Lower leg skin (tissue), 4 donors: ENCODE results near the gene SSH2. TPM values are rescaled to one million over a fixed set of nuclear protein-coding genes. Genes with fewer than 3 reads are reported as not detected.
"Not testable (repeated sequence)": the region's sequence is repeated elsewhere in the genome, so short reads cannot be mapped to it uniquely, and the experiment has no call there.

Source experiments
- DNase-seq, 2 donors: peaks; one replicate each; pipeline ENCODE4 v3.0.0-alpha.2; 2019; ENCODE audit warnings: low spot score in 2 of 2
- H3K4me3 ChIP-seq: fragments of 200-600 bp; sonication (generic); 2 replicates; pipeline ENCODE4 v1.5.1; 2017; ENCODE audit warnings: mild to moderate bottlenecking, low read depth; ENCODE audit not compliant: poor library complexity, severe bottlenecking
- POLR2A ChIP-seq, 2 donors: fragments of 450-650 bp; IDR thresholded peaks; one replicate each; pipeline ENCODE4 v1.6.1; 2016 to 2017; ENCODE audit warnings: antibody characterized with exemption in 2 of 2, mild to moderate bottlenecking in 1 of 2, moderate library complexity in 1 of 2
- WGBS, 2 donors: methylation state at CpG; one replicate each; pipeline ENCODE4 v1.1.5; 2018; 5-methylcytosine and 5-hydroxymethylcytosine counted together
- intact Hi-C: fragments of 100-400 bp; cut with DNase I; formaldehyde crosslinking; loops from one replicate; pipeline ENCODE4 v1.15.0; 2023; ENCODE audit warnings: low total_unique reads
- total RNA-seq, 4 donors: library from RNA; depleted of rRNA; stranded (reverse); fragments of >200 nt; gene quantifications; one replicate each; pipeline ENCODE4 v1.1.0, GENCODE V29; 2016
- TF ChIP-seq, protein P1 (sequence below), 3 donors: fragments of 450-650 bp; IDR thresholded peaks; one replicate each; pipeline ENCODE4 v1.5.1; 2016; ENCODE audit warnings: antibody characterized with exemption in 3 of 3, mild to moderate bottlenecking in 3 of 3, moderate library complexity in 2 of 3

Gene SSH2
- total RNA-seq, 4 donors from 2014 or later = 10.0 to 20.3 (median 15.3) TPM

DNA sequence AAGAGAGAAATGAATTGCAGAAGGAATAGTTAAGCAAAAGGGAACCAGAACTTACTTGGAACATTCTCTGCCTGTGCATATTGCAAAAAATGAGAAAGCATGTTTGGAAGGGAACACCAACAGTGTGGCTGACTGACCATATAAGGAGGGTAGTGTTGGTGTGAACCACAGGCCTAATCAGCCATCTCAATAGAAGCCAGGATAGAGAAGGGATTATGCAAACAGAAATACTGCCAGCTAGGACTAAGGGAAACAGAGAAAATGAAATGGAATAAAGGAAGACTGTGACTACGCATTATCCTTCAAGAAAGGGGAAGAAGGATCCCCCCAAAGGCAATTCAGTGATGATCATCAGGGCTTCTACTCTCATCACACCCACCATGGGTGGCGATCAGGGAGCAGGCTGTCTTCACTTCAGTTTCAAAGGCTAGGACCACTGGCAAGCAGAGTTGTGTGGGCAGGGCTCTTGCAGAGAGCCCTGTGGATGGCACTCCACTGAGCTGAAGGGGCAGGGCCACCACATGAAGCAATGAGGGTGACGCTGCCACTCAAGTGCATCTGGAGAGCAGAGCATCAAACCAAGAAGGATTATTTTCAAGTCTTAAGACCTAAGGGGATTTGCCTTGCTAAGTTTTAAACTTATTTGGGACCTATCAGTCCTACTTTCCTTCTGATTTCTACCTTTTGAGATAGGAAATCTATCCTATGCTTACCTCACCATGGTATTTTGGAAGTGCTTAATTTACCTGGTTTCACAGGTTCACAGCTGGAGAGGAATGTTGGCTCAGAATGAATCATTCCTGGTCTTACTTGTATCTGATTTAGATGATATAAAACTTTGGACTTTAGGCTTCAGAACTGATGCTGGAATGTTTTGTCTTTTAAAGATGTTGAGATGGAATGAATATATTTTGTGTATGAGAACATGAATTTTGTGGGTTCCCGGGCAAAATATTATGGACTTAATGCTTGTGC lies 140.5 kb downstream of the SSH2 start:
- no peak overlapping the region for H3K4me3 ChIP-seq
- DNase-seq = peak in 1 of 2 donors; percentile 26
- TF ChIP-seq, protein P1, sequence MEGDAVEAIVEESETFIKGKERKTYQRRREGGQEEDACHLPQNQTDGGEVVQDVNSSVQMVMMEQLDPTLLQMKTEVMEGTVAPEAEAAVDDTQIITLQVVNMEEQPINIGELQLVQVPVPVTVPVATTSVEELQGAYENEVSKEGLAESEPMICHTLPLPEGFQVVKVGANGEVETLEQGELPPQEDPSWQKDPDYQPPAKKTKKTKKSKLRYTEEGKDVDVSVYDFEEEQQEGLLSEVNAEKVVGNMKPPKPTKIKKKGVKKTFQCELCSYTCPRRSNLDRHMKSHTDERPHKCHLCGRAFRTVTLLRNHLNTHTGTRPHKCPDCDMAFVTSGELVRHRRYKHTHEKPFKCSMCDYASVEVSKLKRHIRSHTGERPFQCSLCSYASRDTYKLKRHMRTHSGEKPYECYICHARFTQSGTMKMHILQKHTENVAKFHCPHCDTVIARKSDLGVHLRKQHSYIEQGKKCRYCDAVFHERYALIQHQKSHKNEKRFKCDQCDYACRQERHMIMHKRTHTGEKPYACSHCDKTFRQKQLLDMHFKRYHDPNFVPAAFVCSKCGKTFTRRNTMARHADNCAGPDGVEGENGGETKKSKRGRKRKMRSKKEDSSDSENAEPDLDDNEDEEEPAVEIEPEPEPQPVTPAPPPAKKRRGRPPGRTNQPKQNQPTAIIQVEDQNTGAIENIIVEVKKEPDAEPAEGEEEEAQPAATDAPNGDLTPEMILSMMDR (IDR thresholded peaks at IDR 0.05) = no peak
- no peak for TF ChIP-seq POLR2A (IDR thresholded peaks at IDR 0.05)
- 87 to 95% methylated on average over 4 of the region's 4 CpGs for WGBS, 2 donors
- intact Hi-C loops = no loop called here

DNA sequence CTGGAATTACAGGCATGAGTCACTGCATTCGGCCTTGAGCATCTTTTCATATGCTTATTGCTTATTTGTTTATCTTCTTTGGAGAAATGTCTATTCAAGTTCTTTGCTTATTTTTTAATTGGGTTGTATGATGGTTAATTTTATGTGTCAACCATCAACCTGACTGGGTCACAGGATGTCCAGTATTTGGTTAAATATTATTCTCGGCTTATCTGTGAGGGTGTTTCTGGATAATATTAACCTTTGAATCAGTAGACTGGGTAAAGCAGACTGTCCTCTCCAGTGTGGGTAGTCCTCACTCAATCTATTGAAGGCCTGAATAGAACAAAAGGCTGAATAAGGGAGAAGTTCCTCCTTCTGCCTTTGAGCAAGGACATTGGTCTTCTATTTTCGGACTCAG lies 142.0 kb downstream of the SSH2 start:
- no peak for TF ChIP-seq POLR2A (IDR thresholded peaks at IDR 0.05)
- TF ChIP-seq, protein P1 (IDR thresholded peaks at IDR 0.05) = no peak
- no peak overlapping the region for H3K4me3 ChIP-seq
- WGBS, 2 donors = 94 to 99% methylated on average over 3 of the region's 3 CpGs

DNA sequence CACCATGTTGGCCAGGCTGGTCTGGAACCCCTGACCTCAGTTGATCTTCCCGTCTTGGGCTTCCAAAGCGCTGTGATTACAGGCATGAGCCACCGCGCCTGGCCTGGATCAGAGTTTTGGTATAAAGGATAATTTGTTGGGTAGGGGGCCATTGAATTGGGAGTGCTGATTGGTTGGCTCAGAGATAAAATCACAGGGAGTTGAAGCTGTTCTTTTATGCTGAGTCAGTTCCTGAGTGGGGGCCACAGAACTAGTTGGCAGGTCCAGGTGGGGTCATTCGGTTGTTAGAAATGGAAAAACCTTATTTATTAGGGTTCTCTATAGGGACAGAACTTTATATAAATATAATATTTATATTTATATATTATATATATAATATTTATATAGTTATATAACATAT lies 147.1 kb downstream of the SSH2 start:
- DNase-seq = no peak
- 90 to 96% methylated on average over 5 of the region's 5 CpGs for WGBS, 2 donors
- intact Hi-C loops = no loop called here
- no peak overlapping the region for H3K4me3 ChIP-seq
- TF ChIP-seq, protein P1 (IDR thresholded peaks at IDR 0.05) = no peak
- TF ChIP-seq POLR2A (IDR thresholded peaks at IDR 0.05) = no peak

More for the DNA sequence above, 142.0 kb downstream of the SSH2 start:
- DNase-seq = no peak
- intact Hi-C loops = no loop called here

DNA sequence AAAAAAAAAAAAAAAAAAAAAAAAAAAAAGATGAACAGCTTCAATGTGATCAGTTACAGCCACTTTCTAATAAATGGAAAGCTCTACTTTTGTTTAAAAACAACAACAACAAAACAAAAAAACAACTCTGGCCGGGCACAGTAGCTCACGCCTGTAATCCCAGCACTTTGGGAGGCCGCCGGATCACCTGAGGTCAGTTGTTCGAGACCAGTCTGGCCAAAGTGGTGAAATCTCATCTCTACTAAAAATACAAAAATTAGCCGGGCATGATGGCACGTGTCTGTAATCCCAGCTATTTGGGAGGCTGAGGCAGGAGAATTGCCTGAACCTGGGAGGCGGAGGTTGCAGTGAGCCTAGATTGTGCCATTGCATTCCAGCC lies 150.2 kb downstream of the SSH2 start:
- 87 to 90% methylated on average over 8 of the region's 8 CpGs for WGBS, 2 donors
- H3K4me3 ChIP-seq, DNase-seq: not testable (repeated sequence)
- intact Hi-C loops = loop anchor here (10.0 kb wide), 1 partner anchor 145 kb away; no protein-coding TSS in a partner anchor

DNA sequence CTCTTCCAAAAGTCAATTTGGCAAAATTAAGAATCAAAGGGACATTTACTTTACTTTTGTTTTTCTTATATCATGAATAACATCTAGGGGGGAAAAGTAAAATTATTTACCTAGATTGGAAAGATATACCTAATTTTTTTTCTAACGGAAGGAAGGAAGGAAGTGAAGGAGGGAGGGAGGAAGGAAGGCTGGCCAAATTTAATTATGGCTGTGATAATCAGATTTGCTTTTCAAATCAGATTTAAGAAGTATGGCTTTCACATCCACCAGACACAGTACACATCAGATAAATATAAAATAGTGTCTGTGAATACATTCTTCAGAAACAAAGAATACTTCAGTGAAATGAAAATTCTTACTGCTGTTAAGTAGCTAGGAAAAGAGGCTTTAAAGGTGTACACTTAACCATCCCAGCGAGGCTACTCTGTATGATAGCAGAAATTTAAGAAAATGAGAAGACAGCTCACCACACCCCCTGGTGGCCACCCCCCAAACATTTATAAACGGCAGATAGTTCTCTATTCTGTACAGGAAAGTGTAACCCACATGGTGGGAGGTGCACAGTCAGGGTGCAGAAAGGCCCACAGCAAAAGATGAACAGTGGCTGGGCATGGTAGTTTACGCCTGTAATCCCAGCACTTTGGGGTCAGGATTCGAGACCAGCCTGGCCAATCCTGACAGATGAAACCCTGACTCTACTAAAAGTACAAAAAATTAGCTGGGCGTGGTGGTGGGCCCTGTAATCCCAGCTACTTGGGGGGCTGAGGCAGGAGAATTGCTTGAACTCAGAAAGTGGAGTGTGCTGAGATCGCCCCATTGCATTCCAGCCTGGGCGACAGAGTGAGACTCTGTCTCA lies 150.8 kb downstream of the SSH2 start:
- no peak for TF ChIP-seq POLR2A (IDR thresholded peaks at IDR 0.05)
- TF ChIP-seq, protein P1 (IDR thresholded peaks at IDR 0.05) = no peak
- intact Hi-C loops = loop anchor here (10.0 kb wide), 1 partner anchor 144 kb away; no protein-coding TSS in a partner anchor
- H3K4me3 ChIP-seq = no peak overlapping the region
- peak; percentile 81 to 97 for DNase-seq
- WGBS, 2 donors = 45% methylated on average over 8 of the region's 8 CpGs

DNA sequence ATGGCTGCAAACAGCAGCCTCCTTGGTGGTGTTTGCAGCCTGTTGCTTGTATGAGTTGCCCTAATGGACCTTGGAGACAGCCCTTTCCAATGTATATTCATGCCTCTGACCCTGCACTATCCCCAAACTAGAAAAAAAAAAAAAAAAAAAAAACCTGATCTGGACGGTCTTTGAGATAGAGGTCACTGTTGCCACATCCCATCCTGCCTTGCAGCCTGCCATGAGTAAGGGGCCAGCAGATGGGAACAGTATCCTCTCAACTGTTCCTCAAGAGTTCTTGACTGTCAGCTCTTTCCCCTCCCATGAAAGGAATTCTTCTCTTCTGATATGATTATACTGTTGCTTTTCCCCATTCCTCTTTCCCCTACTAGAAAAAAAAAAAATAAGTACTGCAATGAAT lies 152.4 kb downstream of the SSH2 start:
- intact Hi-C loops = loop anchor here (10.0 kb wide), 1 partner anchor 143 kb away; no protein-coding TSS in a partner anchor
- DNase-seq = no peak
- WGBS, 2 donors = 94 to 97% methylated on average over 1 of the region's 1 CpG
- H3K4me3 ChIP-seq = no peak overlapping the region
- TF ChIP-seq POLR2A (IDR thresholded peaks at IDR 0.05) = no peak
- TF ChIP-seq, protein P1 (IDR thresholded peaks at IDR 0.05) = no peak
